Activated CD8-positive, alpha-beta memory T cell treated with anti-CD3 and anti-CD28 coated beads, Interleukin-2, amount 50 U/mL, for 48 hours (primary cell): Measurements from ENCODE around the gene COX7A2.

ENCODE experiments used
- DNase-seq: peaks from one replicate; pipeline ENCODE4 v3.0.0-alpha.2; 2020

The COX7A2 gene

DNA sequence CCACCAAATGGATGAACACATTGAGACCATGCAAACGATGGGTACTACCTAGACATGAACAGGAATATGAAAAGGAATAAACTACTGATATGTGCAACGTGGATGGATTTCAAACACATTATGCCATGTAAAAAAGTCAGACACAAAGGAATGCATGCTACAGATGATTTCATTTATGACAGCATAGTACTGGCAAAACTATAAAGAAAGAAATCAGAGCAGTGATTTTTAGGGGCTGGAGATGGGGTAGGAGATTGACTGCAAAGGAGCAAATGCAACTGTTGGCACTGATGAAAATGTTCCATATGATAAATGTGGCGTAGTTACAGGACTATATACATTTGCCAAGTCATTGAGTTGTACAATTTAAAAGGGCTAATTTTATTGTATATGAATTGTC is 24.3 kb downstream of the COX7A2 start:
- no peak for DNase-seq

DNA sequence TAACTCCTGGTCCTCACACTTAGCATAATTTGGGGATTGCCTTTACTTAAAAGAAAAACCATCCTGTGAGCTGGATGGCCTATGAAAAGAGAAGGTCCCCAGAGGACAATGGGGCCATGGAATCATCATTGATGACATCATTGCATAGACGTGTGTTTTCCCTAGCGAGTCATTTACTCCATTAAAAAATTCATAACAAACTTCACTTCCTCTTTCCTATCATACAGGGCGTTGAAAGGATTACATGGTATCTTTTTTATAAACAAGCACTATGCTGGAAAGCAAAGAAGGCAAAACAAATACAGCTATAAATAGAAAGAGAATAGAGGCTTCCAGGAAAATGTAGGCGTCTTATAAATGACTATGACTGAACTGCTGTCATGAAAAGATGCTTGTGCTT is 26.4 kb downstream of the COX7A2 start:
- no peak for DNase-seq

- DNase-seq: no peak
Measured at GRCh38 chr6:75215291-75215690, 28.3 kb downstream of the COX7A2 start.

GRCh38 chr6:75213732-75214131 is 29.9 kb downstream of the COX7A2 start:
- DNase-seq: no peak

- no peak for DNase-seq
Measured at GRCh38 chr6:75213112-75213511, 30.5 kb downstream of the COX7A2 start.

- no peak for DNase-seq
Measured at GRCh38 chr6:75211920-75212590, 31.5 kb downstream of the COX7A2 start.

GRCh38 chr6:75210885-75211739 is 32.5 kb downstream of the COX7A2 start:
- no peak for DNase-seq

- DNase-seq: no peak
Measured at GRCh38 chr6:75209184-75209723, 34.3 kb downstream of the COX7A2 start.

DNA sequence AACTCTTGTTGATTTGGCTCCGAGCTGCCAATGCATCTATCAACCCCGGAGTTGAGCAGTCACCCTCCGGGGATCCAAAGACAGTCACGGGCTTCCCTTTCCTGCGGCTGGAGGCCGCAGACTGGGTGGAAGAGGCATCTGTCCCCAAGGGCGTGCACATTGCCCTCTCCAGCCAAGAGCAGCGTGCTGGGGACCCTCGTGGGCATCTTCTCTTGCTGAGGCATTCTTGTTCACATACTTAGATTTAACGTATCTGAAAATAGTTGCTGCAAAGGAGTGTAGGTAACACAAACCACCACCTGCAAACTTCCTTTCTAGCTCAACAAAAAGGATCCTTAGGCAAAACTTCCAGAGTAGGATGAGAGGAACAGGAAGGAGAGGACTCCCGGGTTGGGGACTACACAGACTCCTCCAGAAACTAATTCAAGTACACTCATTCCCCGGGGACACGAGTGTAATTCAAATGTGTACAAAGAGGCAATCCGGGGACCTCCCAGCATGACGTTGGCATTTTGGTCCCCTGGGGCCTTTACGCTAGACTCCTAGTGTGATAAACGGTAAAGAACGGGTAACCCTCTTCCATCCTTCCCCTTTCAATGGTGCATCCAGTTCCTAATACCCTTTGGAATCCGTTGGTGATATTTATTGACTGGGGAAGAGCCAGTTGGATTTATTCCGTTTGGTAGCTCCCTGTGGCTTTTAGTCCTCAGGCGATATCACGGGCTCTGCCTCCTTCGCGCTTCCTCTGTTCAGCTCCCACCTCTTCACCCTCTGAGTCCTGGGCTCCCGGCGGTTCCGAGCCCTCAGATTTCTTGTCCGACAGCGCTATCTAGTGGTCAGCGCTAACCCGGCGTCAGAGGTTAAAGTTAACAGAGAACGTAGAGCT is 35.1 kb downstream of the COX7A2 start:
- DNase-seq: peak; percentile 93

DNA sequence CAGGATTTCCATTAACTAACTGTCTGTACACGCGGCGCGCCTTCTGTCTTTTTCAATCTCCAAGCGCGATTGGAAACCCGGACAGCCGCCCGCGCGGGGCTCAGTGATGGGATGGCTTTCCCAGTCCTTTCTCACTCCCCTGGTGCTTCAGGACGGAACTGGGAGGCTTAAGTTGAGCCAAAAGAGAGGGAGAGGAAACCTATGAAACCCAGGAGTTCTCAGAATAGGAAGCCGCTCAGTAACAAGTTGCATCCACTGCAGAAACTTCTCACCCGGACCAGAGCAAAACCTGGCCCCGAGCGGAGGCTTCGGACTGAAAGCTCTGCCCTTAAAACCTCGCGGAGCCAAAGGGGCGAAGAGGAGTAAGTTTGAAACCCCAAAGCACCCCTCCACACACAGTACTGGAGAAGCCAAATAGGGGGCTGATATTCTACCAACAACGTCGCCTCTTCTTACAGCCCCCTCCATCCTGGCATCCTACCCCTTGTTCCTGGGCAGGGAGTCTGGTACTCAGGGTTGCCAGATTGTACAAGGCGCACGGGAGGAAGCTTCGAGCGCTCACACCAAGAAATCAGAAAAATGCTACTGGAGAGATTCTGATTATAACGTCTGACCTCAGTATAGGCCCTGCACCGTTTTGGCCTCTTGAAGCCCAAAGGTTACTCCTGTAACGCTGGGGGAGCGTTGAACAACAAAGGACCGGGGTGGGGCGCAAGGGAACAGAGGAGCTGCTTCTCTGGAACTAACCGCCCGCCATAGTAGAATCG is 36.8 kb downstream of the COX7A2 start:
- peak; percentile 55 for DNase-seq

GRCh38 chr6:75205776-75206575 is 37.6 kb downstream of the COX7A2 start, which contains the start of gene COL12A1:
Gene COL12A1 (minus strand): TSS chr6:75206053. CDS start chr6:75202792, 3,261 bp downstream.
- peak; percentile 68 for DNase-seq

GRCh38 chr6:75204959-75205775 is 38.4 kb downstream of the COX7A2 start:
- DNase-seq: peak; percentile 59

- DNase-seq: peak; percentile 58
Measured at GRCh38 chr6:75204217-75204958, 39.2 kb downstream of the COX7A2 start.

GRCh38 chr6:75203721-75204120 is 39.9 kb downstream of the COX7A2 start:
- no peak for DNase-seq

GRCh38 chr6:75202676-75203131 is 40.9 kb downstream of the COX7A2 start:
- no peak for DNase-seq

DNA sequence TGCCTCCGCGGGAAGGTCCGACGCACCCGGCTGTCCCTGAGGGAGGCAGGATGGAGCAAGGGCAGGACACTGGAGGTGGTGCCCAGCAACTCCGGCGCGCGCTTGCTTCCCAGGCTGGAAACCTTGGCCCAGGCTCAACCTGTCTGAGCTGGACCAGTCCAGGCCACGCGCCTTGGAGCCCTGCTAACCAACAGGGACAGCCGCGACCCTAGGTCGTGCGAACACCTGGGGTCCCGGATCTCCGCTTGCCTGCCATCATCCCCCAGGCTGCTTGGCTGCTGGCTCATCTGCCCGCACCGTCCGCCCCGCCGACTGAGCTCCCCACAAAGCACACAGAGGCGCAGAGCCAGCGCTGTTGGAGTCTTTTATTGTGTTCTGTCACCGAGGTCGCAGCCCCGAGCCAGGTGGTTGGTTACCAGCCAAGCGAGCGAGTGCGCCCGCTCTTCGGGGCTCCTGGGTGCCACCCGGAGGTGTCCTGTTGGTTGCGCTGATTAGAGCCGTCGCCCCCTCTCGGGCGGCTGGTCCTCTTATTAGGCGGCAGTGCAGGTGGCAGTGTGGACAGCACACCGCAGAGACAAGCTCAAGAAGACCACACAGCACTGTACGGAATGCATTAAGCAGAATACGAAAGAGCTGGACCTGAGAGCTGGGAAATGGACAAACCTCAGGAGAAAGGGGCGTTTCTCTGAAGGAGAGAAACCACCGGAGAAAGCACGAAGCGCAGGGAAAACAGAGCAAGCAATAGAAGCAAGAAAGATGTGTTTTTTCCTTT is 41.5 kb downstream of the COX7A2 start:
- DNase-seq: no peak

DNA sequence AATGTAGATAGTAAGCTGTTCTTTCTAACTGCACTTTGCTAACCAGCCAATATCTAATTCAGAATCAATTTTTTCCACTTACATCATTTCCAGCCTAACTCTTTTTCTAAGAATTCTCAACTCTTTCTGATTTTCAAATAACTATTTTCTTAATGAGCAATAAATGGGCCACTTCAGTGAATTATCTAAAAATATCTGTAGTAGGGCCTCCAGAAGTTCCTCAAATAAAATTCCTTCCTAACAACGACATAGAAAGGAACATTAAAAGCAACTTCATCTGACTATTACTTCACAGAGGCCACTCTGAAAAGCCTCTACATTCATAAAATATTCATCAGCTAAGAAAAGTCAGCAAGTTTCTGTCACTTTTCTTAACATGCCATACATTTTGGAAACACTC is 42.6 kb downstream of the COX7A2 start:
- no peak for DNase-seq

DNA sequence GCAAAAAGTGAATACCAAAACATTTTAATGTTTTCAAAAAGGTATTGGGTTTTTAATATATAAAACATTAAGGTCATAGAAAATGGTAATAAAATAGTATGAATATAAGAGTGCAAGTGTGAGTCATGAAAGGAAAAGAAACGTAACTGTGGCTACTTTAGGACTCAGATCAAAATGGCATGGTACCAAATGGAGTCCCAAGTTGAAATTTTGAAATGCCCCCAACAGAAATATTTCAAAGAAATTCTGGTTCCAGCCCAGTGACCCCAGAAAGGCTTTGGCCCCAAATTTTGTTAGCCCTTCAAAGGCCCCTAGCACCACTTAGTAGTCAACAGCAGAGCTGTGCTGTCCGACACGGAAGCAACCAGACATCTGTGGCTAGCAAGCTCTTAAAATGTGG is 43.7 kb downstream of the COX7A2 start:
- DNase-seq: no peak
